SK-N-SH (cell line): Measurements from ENCODE around the gene DUS2.

Experiments
- EP300 ChIP-seq, 2 experiments: IDR thresholded peaks; 2 replicates each; pipeline versions ENCODE4 v1.4.0 to v1.6.1; 2012; ENCODE audit warnings: borderline replicate concordance in 1 of 2, low read depth in 1 of 2, low read length in 1 of 2
- FOSL2 ChIP-seq: IDR thresholded peaks from 2 replicates; pipeline ENCODE4 v1.4.0; 2012; ENCODE audit warnings: low read depth, mild to moderate bottlenecking, moderate library complexity, borderline replicate concordance
- NFIC ChIP-seq: IDR thresholded peaks from 2 replicates; pipeline ENCODE4 v1.4.0; 2012; ENCODE audit warnings: borderline replicate concordance

DNA sequence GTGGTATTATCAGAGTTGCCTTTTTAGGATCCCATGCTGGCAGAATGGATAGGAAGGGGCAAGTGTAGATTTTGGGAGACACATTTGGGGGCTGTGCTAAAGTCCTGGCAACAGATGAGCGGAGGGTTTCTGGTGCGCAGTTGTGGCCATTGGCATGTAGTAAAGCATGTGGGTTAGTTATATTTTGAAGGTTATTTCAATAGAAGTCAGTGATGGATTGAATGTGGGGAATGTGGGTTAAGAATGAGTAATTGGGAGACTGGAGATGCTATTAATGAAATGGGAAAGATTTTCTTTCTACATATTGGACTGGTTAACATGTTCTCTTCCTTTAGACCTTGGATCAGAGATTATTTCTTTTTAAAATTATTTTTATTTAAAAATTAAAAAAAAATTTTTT, 10.0 kb downstream of the DUS2 start:
- TF ChIP-seq FOSL2 (no peak), EP300 (IDR thresholded peaks at IDR 0.05; ENCODE audit: borderline replicate concordance in 1 of 2, low read depth in 1 of 2, low read length in 1 of 2) (no peak), NFIC (no peak)
